OCI-LY1 (cell line): ENCODE measurements around the gene SHMT2.

ENCODE experiments used
- CTCF ChIP-seq: fragments of 200-600 bp; sonication (generic), shearing (Covaris generic); IDR thresholded peaks from 2 replicates; pipeline ENCODE4 v1.5.1; 2017; ENCODE audit warnings: mild to moderate bottlenecking, antibody characterized with exemption, low read length, moderate library complexity, mixed read lengths
- EZH2 ChIP-seq: fragments of 200-600 bp; sonication (generic), shearing (Covaris generic); IDR thresholded peaks from 2 replicates; pipeline ENCODE4 v1.8.0; 2017; ENCODE audit warnings: borderline replicate concordance, mixed run types, mild to moderate bottlenecking, antibody characterized with exemption, low read length, moderate library complexity, mixed read lengths

DNA sequence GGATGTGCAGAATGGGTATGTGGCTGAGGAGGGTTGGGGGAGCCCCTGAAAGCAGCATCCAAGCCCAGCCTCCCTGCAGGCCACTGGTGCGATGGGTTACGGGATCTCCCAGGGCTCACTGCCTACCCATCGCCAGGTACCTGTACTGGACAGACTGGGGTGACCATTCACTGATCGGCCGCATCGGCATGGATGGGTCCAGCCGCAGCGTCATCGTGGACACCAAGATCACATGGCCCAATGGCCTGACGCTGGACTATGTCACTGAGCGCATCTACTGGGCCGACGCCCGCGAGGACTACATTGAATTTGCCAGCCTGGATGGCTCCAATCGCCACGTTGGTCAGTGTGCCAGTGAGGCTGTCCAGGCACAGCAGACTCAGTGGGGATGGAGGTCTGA lies 31.2 kb upstream of the SHMT2 start:
- TF ChIP-seq CTCF (no peak), EZH2 (no peak)
